ENCODE results near the gene ITPK1.

- no peak for TF ChIP-seq POLR2A (IDR thresholded peaks at IDR 0.05)
- TF ChIP-seq CTCF (IDR thresholded peaks at IDR 0.05) = no peak
These were observed 18.9 kb downstream of the ITPK1 start for GRCh38 chr14:93096691-93097322.

Data from thyroid gland (tissue), 4 donors.